CD4-positive, alpha-beta T cell treated with Interleukin-17A for 4 hours (primary cell): ENCODE measurements around the gene IQCE.
"Not testable (repeated sequence)": the region's sequence is repeated elsewhere in the genome, so short reads cannot be mapped to it uniquely, and the experiment has no call there.

Source experiments
- DNase-seq: peaks from one replicate; pipeline ENCODE4 v3.0.0-alpha.2; 2020; ENCODE audit warnings: mixed read lengths

IQCE gene

GRCh38 chr7:2521341-2521745 lies 37.4 kb upstream of the IQCE start:
- DNase-seq: peak; percentile 38

DNA sequence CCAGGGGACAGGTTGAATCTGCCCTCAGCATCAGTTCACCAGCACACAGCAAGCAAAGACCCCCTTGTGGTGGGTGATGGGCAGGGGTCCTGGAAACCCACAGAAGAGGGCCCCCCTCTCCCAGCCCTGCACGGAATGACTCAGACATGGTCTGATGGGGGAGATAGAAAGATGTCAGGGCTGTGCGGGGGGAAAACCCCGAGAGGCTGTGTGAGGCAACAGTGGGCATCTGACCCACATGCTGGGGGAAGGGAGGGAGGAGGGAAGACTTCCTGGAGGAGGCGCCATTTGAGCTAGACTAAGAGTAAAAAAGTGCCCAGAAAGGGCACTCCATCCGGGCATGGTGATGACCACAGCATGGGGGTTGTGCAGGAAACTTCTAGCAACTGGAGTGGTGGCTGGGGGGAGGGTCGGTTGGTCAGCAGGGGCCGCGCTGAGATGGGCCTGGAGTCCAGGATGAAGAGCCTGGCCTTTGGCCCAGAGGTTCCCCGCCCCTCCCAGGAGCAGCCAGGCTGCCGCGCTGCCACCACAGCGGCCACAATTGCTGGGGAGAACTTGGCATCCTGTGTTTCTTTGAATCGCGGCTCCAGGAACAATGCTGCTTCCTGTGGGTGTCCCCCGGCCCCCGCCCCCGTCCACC lies 36.7 kb upstream of the IQCE start:
- peak; percentile 82 for DNase-seq

DNA sequence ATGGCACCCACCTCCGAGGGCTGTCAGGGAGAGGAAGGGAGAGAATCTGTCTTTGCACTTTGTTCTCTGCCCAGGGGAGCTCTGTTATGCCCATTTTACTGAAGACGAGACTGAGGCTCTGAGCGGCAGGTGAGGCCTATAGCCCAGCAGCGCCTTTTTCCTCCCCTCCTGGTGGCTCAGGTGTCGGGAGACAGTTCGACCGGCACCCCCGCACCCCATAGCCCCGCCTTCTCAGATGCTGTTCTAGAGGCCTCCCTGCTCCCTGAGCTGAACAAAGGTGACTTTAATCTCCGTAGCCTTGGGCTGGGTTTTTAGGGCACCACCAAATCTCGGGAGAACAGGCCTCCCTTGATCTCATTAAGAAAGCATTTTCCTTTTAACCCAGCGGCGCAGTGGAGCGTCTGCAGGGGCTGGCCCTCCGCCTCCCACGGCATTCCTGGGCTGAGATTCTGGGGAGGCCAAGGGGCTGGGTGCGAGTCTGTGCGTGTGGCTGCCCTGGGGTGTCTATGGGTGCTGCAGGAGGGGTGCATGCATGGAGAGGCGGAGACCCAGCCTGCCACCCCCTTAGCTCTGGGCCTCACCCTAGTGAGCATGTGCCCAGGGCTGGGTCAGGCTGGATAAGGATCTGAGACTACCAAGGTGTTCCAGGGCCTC lies 35.9 kb upstream of the IQCE start:
- DNase-seq: peak; percentile 54

- no peak for DNase-seq
These were observed 35.3 kb upstream of the IQCE start for GRCh38 chr7:2523461-2523936.

GRCh38 chr7:2523941-2524807 lies 34.6 kb upstream of the IQCE start:
- peak; percentile 32 for DNase-seq

GRCh38 chr7:2524808-2525657 lies 33.7 kb upstream of the IQCE start:
- no peak for DNase-seq

- peak; percentile 15 for DNase-seq
These were observed 32.8 kb upstream of the IQCE start for GRCh38 chr7:2525658-2526630.

DNA sequence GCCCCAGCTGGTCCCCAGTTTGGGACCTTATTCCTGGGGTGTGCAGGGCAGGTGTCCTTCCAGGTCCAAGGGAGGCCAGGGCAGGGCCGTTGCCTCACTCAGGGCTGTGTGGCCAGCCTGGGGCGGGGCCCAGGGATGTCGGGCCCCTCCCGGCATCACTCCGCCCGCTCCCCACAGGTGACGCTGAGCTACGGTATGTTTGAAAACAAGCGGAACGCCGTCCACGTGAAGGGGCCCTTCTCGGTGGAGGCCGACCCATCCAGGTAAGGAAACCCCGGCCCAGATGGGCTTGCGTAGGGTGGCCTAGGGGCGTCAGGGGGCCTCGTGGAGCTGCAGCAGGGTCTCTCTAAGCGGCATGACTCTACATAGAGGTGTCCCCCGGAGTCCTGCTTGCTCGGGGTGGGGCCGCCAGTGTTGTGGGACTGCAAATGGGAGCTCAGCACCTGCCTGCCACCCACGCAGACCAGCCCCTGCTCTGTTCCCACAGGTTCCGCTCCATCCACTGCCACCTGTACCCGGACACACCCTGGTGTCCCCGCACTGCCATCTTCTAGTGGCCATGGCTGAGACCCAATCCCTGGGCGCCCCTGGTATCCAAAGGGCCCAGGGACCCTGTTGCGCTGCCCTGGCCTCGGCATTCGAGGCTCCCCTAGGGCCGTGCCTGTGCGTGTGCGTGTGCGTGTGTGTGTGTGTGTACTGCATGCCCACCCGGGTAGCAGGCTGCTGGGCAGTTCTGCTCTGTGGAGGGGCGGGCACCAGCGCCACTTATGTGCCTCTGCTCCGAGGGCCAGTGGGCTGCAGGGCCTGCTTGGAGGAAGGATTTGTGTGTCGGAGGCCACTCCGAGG lies 31.9 kb upstream of the IQCE start:
- DNase-seq: peak; percentile 10

- DNase-seq: peak; percentile 83
These were observed 31.0 kb upstream of the IQCE start for GRCh38 chr7:2527505-2528467.

GRCh38 chr7:2528481-2529095 lies 30.2 kb upstream of the IQCE start:
- peak; percentile 8 for DNase-seq

DNA sequence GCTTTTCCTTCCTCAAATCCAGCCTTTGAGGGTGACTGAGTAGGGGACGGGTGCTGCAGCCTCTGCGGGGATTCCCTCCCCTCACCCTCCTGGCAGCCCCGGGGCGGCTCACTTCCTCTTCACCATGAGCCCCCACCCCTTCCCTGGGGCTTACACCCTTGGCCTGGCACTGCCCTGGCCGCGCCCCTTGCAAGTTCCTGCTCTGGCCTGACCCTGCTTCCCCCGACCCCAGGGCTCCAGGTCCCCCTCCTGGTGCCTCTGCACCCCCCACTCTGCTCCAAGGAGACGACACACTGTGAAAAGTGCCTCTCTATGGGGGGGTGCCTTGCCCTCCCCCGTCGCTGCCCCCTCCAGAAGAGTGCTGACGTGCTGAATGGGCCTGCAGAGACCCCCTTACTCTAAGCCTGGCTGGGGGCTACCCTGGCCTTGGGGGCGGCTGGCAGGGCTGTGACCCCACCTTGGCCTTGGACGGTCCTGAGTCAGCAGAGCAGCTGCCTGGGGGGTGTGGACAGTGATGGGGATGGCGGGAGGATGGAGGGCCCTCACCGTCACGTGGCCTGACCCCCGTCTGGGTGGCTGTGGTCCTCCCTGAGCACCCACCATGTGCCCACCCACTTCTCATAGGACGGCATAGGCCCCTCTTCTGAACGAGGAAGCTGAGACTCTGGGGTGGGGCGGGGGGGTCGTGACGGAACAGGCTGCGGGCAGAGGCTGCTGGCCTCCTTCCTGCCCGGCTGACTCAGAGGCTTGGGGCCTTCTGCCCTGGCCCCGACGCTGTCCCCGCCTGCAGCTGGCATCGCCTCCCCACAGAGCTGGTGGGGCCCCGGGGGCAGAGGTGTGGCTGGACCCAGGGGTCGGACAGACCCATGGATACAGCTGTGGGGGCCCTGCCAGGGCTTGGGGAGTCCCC lies 29.4 kb upstream of the IQCE start:
- DNase-seq: peak; percentile 83

- peak; percentile 89 for DNase-seq
These were observed 28.4 kb upstream of the IQCE start for GRCh38 chr7:2530071-2530987.

- DNase-seq: not testable (repeated sequence)
These were observed 27.6 kb upstream of the IQCE start for GRCh38 chr7:2530994-2531795.

GRCh38 chr7:2531796-2532110 lies 27.0 kb upstream of the IQCE start:
- not testable (repeated sequence) for DNase-seq

DNA sequence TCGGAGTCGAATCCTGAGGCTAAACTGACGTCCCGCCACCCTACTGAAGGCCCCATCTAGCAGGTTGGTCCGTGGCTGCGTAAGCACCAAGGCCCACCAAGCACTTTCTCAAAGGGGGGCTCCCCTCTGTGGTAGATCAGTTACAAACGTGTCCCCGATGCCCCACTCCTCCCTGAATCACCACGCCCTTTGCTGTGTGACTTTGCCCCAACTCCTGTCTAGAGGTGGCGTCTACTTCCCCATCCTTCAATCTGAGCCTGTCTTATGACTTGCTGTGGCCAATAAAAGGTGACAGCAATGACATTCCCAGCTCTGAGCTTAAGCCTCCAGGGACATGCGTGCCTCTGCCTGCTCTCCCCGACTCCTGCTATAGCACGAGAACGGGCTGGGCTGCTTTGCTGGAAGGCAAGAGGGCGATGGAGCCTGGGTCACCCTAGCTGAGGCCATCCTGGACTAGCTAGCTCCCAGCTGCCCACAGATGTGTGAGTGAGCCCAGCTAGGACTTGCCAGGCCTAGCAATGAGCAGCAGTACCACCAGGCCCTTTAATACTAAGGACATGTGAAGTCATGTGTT lies 26.5 kb upstream of the IQCE start:
- not testable (repeated sequence) for DNase-seq
